ENCODE data around the gene IFT88. TPM values are rescaled to one million over a fixed set of nuclear protein-coding genes. Genes with fewer than 3 reads are reported as not detected.

IFT88 gene
- total RNA-seq, 1 experiment from 2014 or later: 5.2 TPM

DNA sequence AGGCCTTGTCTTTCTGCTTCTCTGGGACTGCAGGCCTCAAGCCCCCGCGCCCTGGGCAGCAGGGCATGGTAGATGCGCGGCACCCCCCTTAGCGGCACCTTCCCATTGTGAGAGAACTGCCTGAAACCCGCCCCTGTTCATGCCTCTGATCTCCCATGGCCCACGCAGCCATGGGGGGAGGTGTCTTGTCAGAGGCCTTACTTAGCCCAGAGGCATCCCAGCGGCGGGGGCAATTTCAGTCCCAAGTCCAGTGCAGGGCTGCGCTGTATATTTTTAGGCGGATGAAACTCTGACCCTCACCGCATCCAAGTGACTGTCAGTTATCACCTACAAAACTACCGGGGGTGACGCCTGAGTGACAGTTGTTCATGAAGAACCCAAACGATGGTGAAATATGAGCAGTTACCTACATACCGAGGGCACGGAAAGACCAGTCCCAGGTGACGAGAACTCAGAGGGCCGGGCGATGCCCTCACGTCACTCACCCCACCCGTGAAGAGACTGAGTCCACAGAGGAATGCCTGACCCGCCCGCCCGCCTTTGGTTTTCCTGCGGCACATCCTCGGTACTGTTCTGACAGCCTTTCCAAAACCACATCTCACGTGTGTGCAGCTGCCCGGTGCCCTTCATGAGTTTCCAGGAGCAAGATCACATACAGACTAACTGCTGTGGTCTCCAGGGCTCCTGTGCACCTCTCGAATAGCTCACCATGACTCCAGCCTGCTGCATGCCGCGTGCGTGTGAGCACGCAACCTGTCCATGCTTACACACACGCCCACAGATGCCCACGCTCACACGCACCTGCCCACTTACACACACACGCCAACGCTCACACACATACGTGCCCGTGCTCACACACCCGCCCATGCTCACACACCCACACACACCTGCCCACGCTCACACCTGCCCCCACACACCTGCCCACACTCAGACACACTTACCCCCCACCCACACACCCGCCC lies 150.9 kb downstream of the IFT88 start:
- TF ChIP-seq, protein P1, sequence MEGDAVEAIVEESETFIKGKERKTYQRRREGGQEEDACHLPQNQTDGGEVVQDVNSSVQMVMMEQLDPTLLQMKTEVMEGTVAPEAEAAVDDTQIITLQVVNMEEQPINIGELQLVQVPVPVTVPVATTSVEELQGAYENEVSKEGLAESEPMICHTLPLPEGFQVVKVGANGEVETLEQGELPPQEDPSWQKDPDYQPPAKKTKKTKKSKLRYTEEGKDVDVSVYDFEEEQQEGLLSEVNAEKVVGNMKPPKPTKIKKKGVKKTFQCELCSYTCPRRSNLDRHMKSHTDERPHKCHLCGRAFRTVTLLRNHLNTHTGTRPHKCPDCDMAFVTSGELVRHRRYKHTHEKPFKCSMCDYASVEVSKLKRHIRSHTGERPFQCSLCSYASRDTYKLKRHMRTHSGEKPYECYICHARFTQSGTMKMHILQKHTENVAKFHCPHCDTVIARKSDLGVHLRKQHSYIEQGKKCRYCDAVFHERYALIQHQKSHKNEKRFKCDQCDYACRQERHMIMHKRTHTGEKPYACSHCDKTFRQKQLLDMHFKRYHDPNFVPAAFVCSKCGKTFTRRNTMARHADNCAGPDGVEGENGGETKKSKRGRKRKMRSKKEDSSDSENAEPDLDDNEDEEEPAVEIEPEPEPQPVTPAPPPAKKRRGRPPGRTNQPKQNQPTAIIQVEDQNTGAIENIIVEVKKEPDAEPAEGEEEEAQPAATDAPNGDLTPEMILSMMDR (conservative IDR thresholded peaks at IDR 0.05): no peak
- H3K18ac ChIP-seq (ENCODE audit: insufficient read length, low read depth, low read length): no peak overlapping the region
- DNase-seq: no peak
- no peak overlapping the region for H2BK20ac ChIP-seq (ENCODE audit: low read depth, low read length, poor library complexity, severe bottlenecking)
- no peaks in the 10 kb centered on the region for H3K23me2 ChIP-seq (ENCODE audit: insufficient read length, low read depth, low read length, poor library complexity, severe bottlenecking)
- H2BK5ac ChIP-seq (ENCODE audit: insufficient read length, low read length): no peak overlapping the region
- Mint-ChIP-seq H3K36me3 (ENCODE audit: insufficient read depth in 1 of 3, low read depth in 3 of 3) (no peaks in the 10 kb centered on the region), H3K4me3 (no peak overlapping the region), H3K27me3 (ENCODE audit: low read depth) (peaks cover 40% of the 10 kb centered on the region), H3K9me3 (no peaks in the 10 kb centered on the region), H3K27ac (no peak overlapping the region), H3K4me1 (peaks cover 25 to 26% of the 10 kb centered on the region in 2 experiments)
- no peak overlapping the region for H3K4ac ChIP-seq (ENCODE audit: low read depth, low read length)
- H3K27ac ChIP-seq (ENCODE audit: insufficient read length, low read depth, low read length): no peak overlapping the region
- H3K79me1 ChIP-seq (ENCODE audit: insufficient read depth, low read depth, low read length, poor library complexity, severe bottlenecking): no peaks in the 10 kb centered on the region
- H3K4me2 ChIP-seq (ENCODE audit: insufficient read depth, insufficient read length, low read length): no peak overlapping the region
- H2BK12ac ChIP-seq (ENCODE audit: insufficient read length, low read depth, low read length): no peak overlapping the region
- no peak overlapping the region for H4K8ac ChIP-seq (replicated peaks; ENCODE audit: insufficient read length, low read depth, low read length)
- H4K5ac ChIP-seq (ENCODE audit: insufficient read length, low read depth, low read length): no peak overlapping the region
- H3K23ac ChIP-seq (ENCODE audit: insufficient read length, low read depth, low read length): no peak overlapping the region
- no peaks in the 10 kb centered on the region for H3K27me3 ChIP-seq (ENCODE audit: insufficient read depth, low read length)
- H3K56ac ChIP-seq (ENCODE audit: insufficient read length, low read depth, low read length): no peak overlapping the region
- H2BK120ac ChIP-seq (ENCODE audit: low read depth, low read length, poor library complexity, severe bottlenecking): no peak overlapping the region
- H3K79me2 ChIP-seq (ENCODE audit: insufficient read depth, low read length): no peaks in the 10 kb centered on the region
- no peak overlapping the region for H3K14ac ChIP-seq (ENCODE audit: insufficient read depth, low read length)
- H4K20me1 ChIP-seq (ENCODE audit: control insufficient read depth, insufficient read depth, insufficient read length): no peaks in the 10 kb centered on the region
- no peaks in the 10 kb centered on the region for H3K4me1 ChIP-seq (ENCODE audit: insufficient read depth, low read length)
- H2AFZ ChIP-seq (ENCODE audit: low read length): no peak overlapping the region
- no peak overlapping the region for H2BK15ac ChIP-seq (ENCODE audit: low read depth, low read length)
- H2AK5ac ChIP-seq (ENCODE audit: insufficient read length, low read length): no peak overlapping the region
- H4K91ac ChIP-seq (ENCODE audit: insufficient read length, low read depth, low read length): no peak overlapping the region
- WGBS (ENCODE audit: extremely low coverage, insufficient read length, low lambda C conversion rate): no CpG with 5 or more reads among the region's 44 CpGs
- no peak overlapping the region for H3K9ac ChIP-seq (ENCODE audit: extremely low read depth, insufficient read length, low read length)
- no peak overlapping the region for H3T11ph ChIP-seq (ENCODE audit: low read length)
- H3K9me3 ChIP-seq (ENCODE audit: control insufficient read depth, low read depth, low read length): no peaks in the 10 kb centered on the region

All from H9 (cell line).